ENCODE results near the gene CATSPERD.

Gene CATSPERD

DNA sequence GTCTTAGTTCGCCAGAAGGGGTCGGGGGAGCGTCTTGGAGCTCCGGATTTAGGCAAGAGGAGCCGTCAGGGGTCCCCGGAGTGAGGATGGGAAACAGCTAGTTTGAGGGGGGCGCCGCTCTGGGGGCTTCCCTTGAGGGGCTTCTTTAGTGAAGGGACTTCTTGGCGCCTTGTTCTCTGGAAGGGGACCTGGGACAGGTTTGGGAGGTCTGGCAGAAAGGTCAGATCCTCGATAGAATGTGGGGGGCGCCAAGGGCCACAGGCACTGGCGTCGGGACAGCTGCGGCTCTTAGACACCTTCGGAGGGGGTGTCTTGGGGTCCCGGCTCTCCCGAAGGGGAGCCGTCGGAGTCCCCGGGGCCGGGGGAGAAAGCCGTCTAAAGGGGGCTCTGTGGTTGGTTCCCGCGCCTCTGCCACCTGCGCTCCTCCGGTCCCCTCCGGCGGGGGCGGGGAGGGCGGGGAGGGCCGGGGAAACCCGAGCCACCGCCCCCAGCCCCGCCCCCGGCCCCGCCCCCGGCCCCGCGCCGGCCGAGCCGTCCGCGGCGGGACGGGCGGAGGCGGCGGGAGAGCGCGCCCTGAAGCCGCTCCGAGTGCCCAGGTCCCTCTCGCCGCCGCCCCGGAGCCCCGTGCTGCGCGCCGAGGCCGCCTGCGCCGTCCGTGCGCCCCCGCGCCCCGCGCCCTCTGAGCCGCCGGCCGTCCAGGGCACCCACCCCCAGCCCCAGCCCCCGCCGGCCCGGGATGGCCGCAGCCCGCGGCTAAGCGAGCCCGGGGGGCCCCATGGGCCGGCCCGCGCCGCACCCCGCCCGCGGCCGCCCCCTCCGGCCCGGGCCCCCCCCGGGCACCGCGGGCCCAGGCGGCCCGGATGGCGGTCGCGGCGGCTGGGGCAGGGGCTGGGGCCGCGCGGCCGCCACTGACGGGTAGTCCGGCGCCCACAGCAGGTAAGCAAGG lies 84.4 kb downstream of the CATSPERD start, which contains the start of gene NRTN:
Gene NRTN, plus strand, starts transcription at position 552 of the 946 bp plus-strand sequence. CDS start 19,099 bp downstream, outside the sequence.
- peak in 1 of 3 donors; percentile 33 for DNase-seq (ENCODE audit: low read depth in 3 of 3, low spot score in 1 of 3)

DNA sequence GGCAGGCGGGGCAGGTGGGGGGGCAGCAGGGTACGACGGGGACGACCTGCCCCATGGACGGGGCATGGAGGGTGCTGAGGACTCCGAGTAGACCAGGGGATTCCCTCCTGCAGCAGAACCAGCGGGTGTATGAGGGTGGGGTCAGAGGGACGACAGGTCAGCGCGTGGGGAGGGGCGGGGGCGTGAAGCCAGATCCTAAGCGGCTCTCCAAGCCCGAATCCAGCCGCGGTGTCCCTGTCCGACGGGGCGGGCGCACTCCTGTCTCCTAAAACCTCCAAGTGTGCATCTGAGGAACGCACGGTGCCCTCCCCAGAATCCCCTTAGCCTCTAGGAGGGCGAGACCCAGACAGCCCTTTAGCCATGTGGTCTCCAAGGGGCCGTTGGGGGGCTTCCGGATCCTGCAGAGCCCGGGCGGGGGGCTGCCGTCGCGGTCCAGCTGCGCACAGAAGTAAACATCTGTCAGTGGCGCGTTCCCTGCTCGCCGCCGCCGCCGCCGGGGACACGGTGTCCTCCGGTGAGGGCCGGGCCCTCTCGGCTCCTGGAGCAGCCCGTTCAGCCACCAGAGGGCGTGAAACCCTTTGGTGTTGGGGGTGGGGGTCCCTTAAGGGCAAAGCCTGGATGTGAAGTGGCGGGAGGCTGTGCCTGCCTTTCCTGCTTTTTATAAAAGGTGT lies 85.2 kb downstream of the CATSPERD start:
- DNase-seq (ENCODE audit: low read depth in 3 of 3, low spot score in 1 of 3): peak in 2 of 3 donors; percentile 29 to 47

DNA sequence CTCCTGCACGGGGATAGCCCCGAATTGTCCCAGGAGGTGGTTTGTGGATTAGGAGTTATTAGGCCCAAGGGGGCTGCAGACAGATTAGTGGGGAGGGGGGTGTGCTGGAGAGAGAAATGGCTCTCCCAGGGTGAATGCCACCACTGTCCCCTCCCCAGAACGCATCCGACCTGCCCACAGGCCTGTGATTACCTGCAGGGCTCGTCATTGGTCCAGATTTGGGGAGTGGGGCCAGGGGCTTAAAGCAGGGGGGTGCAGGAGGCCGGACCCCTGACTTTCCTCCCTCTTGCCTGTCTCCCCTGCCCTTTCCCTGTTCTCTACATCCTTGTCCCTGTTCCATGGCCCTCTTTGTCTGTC lies 85.7 kb downstream of the CATSPERD start:
- DNase-seq (ENCODE audit: low read depth in 3 of 3, low spot score in 1 of 3): no peak

DNA sequence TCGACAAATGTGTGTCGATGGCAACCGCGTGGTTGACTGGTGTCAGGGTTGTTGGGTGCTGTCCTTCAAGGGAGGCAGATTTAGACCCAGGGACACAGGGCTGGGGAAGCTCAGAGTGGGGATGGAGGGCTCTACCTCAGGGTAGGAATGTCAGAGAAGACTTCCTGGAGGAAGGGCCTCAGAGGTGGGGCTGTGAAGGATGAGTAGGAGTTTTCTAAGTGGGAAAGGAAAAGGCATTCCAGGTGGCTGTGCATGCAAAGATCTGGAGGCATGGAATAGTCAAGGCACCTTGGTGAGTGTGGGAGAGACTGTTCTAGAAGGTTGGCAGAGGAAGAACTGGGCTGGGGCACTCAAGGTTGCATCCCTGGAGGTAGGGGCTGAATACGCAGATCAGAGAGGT lies 86.5 kb downstream of the CATSPERD start:
- no peak for DNase-seq (ENCODE audit: low read depth in 3 of 3, low spot score in 1 of 3)

DNA sequence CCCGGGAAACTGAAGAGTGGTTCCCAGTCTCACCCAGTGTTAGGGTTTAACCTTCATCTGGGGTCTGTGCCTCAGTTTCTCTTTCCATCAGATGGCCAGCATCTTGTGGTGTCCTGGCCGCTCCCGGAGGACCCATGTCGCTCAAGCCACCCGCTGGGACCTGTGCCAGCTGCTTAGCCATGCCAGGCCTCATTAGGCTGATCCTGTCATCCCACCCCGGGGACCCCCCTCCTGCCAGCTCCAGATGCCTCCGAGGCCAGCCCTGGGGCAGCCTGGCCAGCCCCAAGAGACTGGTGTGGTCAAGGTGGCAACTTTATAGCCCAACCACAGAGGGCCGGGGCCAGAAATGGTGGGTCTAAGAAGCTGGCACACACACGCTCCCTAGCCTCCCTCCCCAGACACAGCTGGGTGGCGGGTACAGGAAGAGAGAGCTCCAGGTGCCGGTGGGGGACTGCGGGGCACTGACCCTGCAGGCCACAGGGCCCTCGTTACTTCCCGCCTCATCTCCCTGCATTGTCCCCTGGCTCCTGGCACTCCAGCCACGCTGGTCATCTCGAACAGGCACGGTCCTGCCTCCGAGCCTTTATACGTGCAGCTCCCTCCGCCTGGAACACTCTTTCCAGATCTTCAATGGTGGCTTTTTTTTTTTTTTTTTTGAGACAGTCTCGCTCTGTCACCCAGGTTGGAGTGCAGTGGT lies 87.8 kb downstream of the CATSPERD start:
- DNase-seq (ENCODE audit: low read depth in 3 of 3, low spot score in 1 of 3): no peak

DNA sequence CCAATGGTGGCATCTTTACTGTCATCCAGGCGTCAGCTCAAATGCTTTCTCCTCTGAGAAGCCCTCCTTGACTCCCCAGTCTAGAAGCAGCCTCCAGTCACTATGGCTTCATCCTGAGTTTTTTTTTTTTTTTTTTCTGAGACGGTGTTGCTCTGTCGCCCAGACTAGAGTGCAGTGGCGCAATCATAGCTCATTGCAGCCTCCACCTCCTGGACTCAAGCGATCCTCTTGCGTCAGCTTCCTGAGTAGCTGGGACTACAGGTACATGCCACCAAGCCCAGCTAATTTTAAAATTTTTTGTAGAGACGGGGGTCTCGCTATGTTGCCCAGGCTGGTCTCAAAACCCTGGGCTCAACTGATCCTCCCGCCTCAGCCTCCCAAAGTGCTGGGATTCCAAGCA lies 88.6 kb downstream of the CATSPERD start:
- no peak for DNase-seq (ENCODE audit: low read depth in 3 of 3, low spot score in 1 of 3)

DNA sequence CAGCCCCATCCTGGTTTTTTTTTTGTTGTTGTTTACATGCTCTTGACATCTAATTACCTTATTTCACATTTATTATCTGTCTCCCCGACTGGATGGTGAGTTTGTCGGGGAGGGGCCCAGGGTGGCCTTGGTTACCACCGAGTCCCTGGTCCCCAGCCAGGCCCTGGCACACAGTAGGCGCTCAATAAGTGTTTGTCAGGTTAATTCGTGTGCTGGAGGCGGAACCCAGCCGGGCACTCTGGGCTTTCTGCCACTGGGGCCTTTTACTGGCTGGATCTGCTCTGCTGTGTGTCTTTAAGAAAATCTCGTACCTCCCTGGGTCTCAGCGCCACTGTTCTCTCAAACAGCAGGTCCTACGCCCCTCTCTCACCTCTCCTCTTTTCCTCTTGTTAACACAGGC lies 89.0 kb downstream of the CATSPERD start:
- DNase-seq (ENCODE audit: low read depth in 3 of 3, low spot score in 1 of 3): no peak

DNA sequence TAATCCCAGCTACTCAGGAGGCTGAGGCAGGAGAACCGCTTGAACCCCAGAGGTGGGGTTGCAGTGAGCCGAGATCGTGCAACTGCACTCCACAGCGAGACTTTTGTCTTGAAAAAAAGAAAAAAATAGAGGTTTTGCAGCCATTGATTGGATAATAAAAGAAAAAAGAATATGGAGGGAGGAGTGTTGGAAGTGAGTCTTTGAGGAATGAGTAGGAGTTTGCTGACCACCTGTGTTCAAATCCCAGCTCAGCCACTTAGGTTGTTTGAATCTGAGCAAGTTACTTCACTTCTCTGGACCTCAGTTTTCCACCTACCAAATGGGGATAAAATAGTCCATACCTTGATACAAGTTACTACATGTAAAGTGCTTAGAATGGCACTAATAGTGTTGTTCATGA lies 90.7 kb downstream of the CATSPERD start:
- no peak for DNase-seq (ENCODE audit: low read depth in 3 of 3, low spot score in 1 of 3)

DNA sequence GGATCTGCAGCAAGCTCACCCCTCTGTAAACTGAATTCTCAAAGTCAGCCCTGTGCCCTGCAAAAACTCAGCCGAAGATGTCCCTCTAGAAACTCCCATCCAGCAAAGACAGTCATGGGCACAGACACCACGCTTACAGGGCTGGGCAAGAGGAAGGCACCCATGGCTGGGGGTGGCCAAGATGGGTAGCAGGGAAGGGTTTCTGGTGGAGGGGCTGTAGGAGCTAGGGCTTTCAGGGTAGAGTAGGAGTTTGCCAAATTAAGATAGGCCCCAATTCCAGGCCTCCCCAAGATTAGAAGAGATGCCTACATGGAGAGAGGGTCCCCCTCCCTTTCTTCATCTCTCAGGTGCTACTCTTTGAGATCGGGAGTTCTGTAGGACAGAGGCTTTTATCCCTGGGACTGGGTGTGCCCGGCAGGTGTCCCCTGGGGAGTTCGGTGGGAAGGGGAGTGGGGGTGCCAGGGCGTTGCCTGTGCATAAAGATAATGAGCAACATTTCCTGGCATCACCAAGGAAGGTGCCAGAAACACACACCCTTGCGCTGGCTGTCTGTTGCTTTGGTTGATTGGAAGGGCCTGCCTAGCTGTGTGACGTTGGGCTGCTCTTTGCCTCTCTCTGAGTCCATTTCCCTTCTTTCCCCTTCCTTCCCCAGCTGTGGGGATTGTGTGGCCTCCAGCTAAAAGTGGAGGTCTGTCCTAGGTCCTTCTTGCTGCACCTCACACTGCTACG lies 93.8 kb downstream of the CATSPERD start:
- no peak for DNase-seq (ENCODE audit: low read depth in 3 of 3, low spot score in 1 of 3)

DNA sequence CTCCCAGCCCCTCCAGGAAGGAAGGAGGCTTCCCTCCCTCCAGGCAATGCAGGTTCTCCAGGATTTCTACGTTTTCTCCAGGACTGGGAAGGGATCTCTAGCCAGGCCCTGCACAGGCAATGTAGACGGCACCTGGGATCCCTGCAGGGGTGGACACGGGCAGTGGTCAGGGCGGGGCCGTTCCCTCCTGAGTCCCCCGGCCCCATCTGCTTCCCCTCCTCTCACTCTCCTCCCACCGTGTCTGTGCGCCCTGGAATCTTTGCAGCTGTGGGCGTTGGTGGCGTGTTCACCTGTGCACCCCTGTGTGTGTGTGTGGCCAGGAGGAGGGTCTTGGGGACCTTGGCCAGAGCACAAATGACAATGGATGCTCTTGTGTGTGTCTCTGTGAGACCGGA lies 94.4 kb downstream of the CATSPERD start:
- DNase-seq (ENCODE audit: low read depth in 3 of 3, low spot score in 1 of 3): no peak

DNA sequence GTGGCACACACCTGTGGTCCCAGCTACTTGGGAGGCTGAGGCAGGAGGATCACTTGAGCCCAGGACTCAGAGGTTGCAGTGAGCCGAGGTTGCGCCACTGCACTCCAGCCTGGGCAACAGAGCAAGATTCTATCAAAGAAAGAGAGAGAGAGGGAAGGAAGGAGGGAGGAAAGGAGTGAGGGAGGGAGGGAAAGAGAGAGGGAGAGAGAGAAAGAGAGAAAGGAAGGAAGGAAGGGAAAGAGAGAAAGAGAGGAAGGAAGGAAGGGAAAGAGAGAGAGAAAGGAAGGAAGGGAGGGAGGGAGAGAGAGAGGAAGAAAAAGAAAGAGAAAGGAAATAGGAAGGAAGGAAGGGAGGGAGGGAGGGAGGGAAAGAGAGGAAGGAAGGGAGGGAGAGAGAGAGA lies 96.8 kb downstream of the CATSPERD start:
- DNase-seq (ENCODE audit: low read depth in 3 of 3, low spot score in 1 of 3): no peak

DNA sequence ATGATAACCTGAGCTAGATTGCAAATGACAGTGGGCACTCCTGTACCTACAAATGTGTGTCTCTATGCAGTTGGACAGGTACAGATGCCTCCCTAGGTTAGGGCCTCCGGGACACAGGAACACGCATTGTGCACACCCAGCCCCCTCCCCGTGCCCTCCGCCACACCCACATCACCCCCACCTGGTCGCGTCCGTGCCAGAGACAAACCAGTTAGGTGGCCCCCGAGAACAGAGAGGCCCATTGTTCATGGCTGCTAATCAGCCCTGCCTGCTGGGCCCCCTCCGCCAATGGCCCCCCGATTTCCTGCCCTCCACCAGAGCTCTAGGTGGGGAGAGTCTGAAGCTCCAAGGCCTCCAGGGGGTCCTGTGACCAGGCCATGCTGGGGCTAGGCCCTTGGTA lies 98.2 kb downstream of the CATSPERD start:
- DNase-seq (ENCODE audit: low read depth in 3 of 3, low spot score in 1 of 3): no peak

DNA sequence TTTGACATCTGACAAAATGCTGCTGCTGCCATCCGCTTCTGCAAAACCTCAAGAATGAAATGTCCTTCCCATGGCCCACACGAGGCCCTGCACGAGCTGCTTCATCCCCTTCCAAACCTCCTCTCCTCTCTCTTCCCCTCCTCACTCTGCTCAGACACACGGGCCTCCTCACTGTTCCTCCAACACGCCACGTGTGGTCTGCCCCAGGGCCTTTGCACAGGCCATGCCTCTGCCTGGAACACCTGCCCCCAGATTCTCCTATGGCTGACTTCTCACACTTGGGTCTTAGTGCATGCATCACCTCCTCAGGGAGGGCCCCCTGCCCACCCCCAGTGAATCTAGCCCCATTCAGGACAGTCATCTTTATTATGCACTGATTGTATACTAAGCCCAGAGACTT lies 100.3 kb downstream of the CATSPERD start:
- no peak for DNase-seq (ENCODE audit: low read depth in 3 of 3, low spot score in 1 of 3)

DNA sequence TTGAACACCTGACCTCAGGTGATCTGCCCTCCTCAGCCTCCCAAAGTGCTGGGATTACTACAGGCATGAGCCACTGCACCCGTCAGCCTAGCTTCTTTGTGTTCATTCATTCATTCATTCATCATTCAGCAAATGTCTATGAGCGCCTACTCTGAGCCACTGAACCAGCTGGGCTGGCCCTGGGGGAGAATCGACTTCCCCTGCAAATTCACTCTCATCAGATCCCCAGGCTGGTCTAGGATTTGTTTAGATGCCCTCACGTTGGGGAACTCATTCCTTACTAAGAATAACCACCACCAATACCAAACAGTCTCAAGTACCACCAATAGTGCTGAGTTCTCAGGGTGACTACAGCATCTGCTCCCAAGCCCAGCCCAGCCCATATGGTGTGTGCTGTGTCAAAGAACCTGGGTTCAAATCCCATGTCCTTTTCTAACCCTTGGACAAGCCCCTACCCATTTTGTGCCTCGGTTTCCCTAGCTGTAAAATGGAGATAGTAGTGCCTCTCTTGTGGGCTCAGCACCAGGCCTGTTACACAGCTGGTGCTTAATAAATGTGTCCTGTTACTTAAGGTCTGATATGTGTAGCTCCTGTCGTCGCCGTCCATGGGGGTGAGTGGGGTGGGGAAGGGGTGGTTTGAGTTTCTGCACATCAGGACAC lies 101.2 kb downstream of the CATSPERD start:
- DNase-seq (ENCODE audit: low read depth in 3 of 3, low spot score in 1 of 3): no peak

DNA sequence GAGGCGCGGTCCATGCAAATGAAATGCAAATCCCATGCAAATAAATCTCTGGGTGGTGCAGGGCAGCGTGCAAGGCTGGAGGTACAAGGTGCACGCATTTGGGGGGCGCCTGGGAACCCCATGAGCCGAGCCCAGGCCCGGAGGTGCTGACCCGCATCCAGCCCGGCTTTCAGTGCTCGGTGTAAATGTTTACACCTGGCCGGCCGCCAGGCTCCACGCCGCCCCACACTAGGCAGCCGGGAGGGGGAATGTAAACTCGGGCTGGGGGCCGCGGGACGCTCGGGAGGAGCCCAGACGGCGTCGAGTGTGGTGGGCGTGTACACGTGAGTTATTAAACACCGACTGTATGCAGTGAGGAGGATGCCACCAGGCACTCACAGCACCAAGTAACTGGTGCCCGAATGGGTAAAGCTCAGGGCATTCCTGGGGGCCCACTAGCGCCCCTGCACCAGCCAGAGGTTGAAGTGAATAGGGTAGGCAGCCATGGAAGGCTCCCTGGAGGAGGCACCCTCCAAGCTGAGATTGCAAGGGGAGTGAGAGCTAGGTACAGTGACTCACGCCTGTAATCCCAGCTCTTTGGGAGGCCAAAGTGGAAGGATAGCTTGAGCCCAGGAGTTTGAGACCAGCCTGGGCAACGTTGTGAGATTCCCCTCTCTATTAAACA lies 101.9 kb downstream of the CATSPERD start:
- DNase-seq (ENCODE audit: low read depth in 3 of 3, low spot score in 1 of 3): no peak

DNA sequence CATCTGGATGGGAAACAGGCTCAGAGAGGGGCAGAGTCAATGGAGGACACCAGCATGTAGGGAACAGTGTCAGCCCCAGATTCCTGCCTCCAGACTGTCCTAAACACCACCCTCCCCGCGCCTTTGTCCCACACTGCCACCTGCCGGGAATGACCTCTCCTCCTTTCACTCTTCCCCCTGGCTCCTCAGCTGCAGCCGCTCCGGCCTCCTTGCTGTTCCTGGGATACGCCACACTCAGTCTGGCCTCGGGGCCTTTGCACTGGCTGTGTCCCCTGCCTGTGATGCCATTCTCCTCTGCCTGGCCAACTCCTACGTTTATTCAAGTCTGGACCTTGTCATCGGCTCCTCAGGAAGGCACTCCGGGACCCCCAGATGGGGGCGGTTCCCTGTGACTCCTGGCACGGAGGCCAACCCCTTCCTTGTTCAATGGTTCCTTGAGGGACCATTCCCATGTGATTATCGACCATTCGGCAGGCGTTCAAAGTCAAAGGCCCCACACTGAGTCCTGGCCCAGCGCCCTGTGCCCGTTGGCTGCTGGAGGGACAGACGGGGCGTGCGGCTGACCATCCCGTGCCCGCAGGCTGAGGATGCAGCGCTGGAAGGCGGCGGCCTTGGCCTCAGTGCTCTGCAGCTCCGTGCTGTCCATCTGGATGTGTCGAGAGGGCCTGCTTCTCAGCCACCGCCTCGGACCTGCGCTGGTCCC lies 103.3 kb downstream of the CATSPERD start:
- no peak for DNase-seq (ENCODE audit: low read depth in 3 of 3, low spot score in 1 of 3)

DNA sequence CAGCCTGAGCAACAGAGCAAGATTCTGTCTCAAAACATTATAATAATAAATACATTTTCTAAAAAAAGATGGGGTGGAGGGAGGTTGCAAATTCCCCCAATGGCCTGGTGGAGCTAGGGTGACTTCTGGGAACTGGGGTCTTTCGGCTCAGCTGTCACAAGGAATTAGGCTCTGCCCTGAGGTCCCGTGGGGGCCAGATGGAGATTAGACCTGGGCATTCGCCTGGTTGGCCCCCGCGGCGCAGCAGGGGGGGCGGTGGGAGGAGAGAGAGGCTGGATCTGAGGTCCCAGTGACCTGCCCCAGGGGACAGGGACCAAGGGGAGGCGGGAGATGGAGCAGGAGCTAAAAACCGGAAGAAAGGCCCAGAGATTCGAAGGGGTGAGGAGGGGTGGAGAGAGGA lies 104.3 kb downstream of the CATSPERD start:
- no peak for DNase-seq (ENCODE audit: low read depth in 3 of 3, low spot score in 1 of 3)

DNA sequence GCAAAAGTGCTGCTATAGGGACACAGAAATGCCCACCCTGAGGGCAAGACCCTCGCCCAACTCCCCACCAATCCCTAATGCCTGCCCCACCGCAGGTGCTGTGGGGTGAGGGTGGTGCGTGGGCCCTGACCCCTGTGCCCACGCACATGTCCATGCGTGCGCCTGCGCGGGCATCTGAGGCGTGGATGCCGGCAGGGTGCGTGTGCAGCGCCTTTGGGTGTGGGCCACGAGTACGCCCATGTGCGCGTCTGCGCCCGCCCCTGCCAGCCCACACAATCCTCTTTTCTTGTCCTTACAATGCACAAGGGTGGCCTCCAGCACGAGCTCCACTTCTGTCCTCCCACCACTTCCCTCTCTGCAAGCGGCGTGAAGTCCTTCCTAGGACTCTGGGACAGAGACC lies 104.7 kb downstream of the CATSPERD start:
- no peak for DNase-seq (ENCODE audit: low read depth in 3 of 3, low spot score in 1 of 3)

DNA sequence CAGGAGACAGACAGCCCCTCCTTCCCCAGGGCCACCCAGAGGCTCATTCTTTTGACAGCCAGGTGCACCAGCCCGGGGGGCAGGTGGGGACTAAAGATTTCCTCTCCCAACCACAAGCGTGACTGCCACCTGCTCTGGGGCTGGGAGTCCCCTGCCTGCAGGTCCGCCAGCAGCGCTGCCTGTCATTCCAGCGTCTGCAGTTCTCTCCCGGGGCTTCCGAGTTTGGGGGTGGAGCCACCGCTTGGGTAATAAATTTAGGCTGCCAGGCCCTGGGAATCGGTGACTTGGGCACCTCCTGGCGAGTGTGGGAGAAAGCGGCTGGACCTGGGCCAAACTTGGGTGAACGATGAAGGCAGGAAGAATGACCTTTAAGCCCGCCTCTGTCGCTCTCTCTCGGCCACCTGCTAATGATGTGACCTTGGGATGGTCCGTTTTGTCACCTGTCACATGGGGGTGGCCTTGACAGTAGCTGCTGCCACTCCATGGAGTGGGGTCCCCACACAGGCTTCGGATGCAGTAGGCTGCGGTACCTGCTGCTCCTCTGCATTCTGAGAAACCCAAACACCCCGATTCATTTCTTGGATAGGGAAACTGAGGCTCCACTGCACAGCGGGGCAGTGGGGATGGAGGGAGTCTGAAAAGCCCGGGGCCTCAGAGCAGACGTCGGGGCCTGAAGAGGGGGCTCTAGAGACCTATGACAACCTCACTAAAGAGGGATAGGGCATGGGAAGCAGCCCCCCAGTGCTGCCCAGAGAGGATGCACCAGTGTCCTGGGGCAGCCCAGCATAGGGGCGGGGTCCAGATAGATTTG lies 106.3 kb downstream of the CATSPERD start:
- DNase-seq (ENCODE audit: low read depth in 3 of 3, low spot score in 1 of 3): no peak
